Keratinocyte (primary cell): ENCODE data around the gene SPATS2. TPM values are rescaled to one million over a fixed set of nuclear protein-coding genes. Genes with fewer than 3 reads are reported as not detected.

Experiments used
- DNase-seq: peaks from one replicate; pipeline ENCODE4 v3.0.0-alpha.2; 2011; ENCODE audit warnings: low read depth, missing footprints, low spot score
- FAIRE-seq: peaks from 2 replicates; lab custom pipeline; 2011; peaks lifted over from hg19 to GRCh38; lab: Jason Lieb, UNC
- H2AFZ ChIP-seq: 2 replicates; pipeline ENCODE4 v1.6.0; 2012; ENCODE audit warnings: low read length, control low read depth, inconsistent platforms; ENCODE audit not compliant: control insufficient read depth
- H3K27ac ChIP-seq: 2 replicates; pipeline ENCODE4 v1.5.1; 2011; ENCODE audit warnings: low read length; ENCODE audit not compliant: control insufficient read depth, insufficient read depth
- H3K27me3 ChIP-seq: 3 replicates; pipeline ENCODE4 v1.6.0; 2011; ENCODE audit warnings: low read length; ENCODE audit not compliant: control insufficient read depth, insufficient read depth; ENCODE audit errors: extremely low read depth
- H3K36me3 ChIP-seq, 2 experiments: 2 replicates in 1 of 2; 3 replicates in 1 of 2; pipeline ENCODE4 v1.5.1; 2011; ENCODE audit warnings: low read length in 2 of 2, mild to moderate bottlenecking in 1 of 2; ENCODE audit not compliant: control insufficient read depth in 2 of 2, insufficient read depth in 2 of 2; ENCODE audit errors: extremely low read depth in 1 of 2
- H3K4me1 ChIP-seq: 3 replicates; pipeline ENCODE4 v1.5.1; 2011; ENCODE audit warnings: low read length; ENCODE audit not compliant: control insufficient read depth, insufficient read depth; ENCODE audit errors: extremely low read depth
- H3K4me2 ChIP-seq: 3 replicates; pipeline ENCODE4 v1.6.0; 2011; ENCODE audit warnings: low read depth, low read length; ENCODE audit not compliant: control insufficient read depth, insufficient read depth; ENCODE audit errors: extremely low read depth
- H3K4me3 ChIP-seq, 3 experiments: fragments of 200-600 bp in 1 of 3; sonication (generic) in 1 of 3; 2 replicates in 2 of 3; 3 replicates in 1 of 3; pipeline ENCODE4 v1.5.1; 2011 to 2016; ENCODE audit warnings: low read length in 3 of 3, mild to moderate bottlenecking in 3 of 3, control low read depth in 2 of 3, inconsistent platforms in 1 of 3, low read depth in 1 of 3, mixed read lengths in 1 of 3, mixed run types in 1 of 3, moderate library complexity in 1 of 3; ENCODE audit not compliant: control insufficient read depth in 2 of 3, insufficient read depth in 2 of 3; ENCODE audit errors: extremely low read depth in 1 of 3
- H3K79me2 ChIP-seq: 2 replicates; pipeline ENCODE4 v1.6.0; 2012; ENCODE audit warnings: low read length; ENCODE audit not compliant: control insufficient read depth, insufficient read depth
- H3K9ac ChIP-seq: 3 replicates; pipeline ENCODE4 v1.6.0; 2011; ENCODE audit warnings: low read length; ENCODE audit not compliant: control insufficient read depth, insufficient read depth; ENCODE audit errors: extremely low read depth
- H3K9me1 ChIP-seq: 3 replicates; pipeline ENCODE4 v1.6.0; 2011; ENCODE audit warnings: low read length; ENCODE audit not compliant: control insufficient read depth, insufficient read depth; ENCODE audit errors: extremely low read depth
- H3K9me3 ChIP-seq: 2 replicates; pipeline ENCODE4 v1.5.1; 2012; ENCODE audit warnings: low read depth, low read length; ENCODE audit not compliant: control insufficient read depth
- H4K20me1 ChIP-seq: 3 replicates; pipeline ENCODE4 v1.6.0; 2011; ENCODE audit warnings: low read length; ENCODE audit not compliant: control insufficient read depth, insufficient read depth; ENCODE audit errors: extremely low read depth
- CTCF ChIP-seq, 3 experiments: IDR thresholded peaks in 1 of 3; conservative IDR thresholded peaks in 1 of 3; optimal IDR thresholded peaks in 1 of 3; 2 replicates in 2 of 3; 3 replicates in 1 of 3; pipeline versions ENCODE3 to v1.5.1; 2011; ENCODE audit warnings: low read length in 3 of 3, mild to moderate bottlenecking in 3 of 3, moderate library complexity in 2 of 3, control low read depth in 1 of 3, inconsistent platforms in 1 of 3; ENCODE audit not compliant: insufficient read depth in 2 of 3; ENCODE audit errors: extremely low read depth in 1 of 3
- EZH2 ChIP-seq: IDR thresholded peaks from one replicate; pipeline ENCODE4 v1.6.1; 2012; ENCODE audit warnings: inconsistent platforms, mild to moderate bottlenecking, low read length, moderate library complexity
- dilution Hi-C: fragments of 300-500 bp; cut with MboI; formaldehyde crosslinking; loops from one replicate; pipeline ENCODE4 v1.7.0; 2020; ENCODE audit warnings: low sequenced_read_pairs; ENCODE audit not compliant: extremely low pct_ligation_motif_present
- polyA plus RNA-seq, 5 experiments: library from polyadenylated mRNA; depleted of rRNA in 3 of 5; stranded (reverse) in 3 of 5; stranded (forward) in 1 of 5; unstranded in 1 of 5; fragments of >200 nt; gene quantifications; 1 replicate in 1 of 5; 2 replicates in 3 of 5; 3 replicates in 1 of 5; pipeline versions ENCODE4 v1.2.1 to v1.2.3, GENCODE V29; 2011 to 2012; ENCODE audit warnings: missing spikeins in 2 of 5, low read depth in 1 of 5, low replicate concordance in 1 of 5

Gene SPATS2
- polyA plus RNA-seq, 1 donor (not counting 4 experiments of a cell fraction or from before 2014, with no cell fraction given): 47.9 TPM

GRCh38 chr12:49362077-49362476 lies 5.2 kb upstream of the SPATS2 start:
- TF ChIP-seq CTCF (optimal IDR thresholded peaks at IDR 0.05 in 1 of 3, IDR thresholded peaks at IDR 0.05 in 1 of 3, conservative IDR thresholded peaks at IDR 0.05 in 1 of 3; ENCODE audit: extremely low read depth in 1 of 3, insufficient read depth in 2 of 3, low read length in 3 of 3) (no peak), EZH2 (no peak)
- H3K79me2 ChIP-seq: peaks cover 5% of the 10 kb centered on the region
- H3K27ac ChIP-seq: no peak overlapping the region
- no peaks in the 10 kb centered on the region for H4K20me1 ChIP-seq
- no peaks in the 10 kb centered on the region for H3K9me3 ChIP-seq
- no peak overlapping the region for H2AFZ ChIP-seq
- H3K9ac ChIP-seq: no peak overlapping the region
- H3K27me3 ChIP-seq: no peaks in the 10 kb centered on the region
- dilution Hi-C loops: no loop called here
- no peak for FAIRE-seq
- H3K36me3 ChIP-seq: no peaks in the 10 kb centered on the region
- no peak for DNase-seq
- no peak overlapping the region for H3K4me2 ChIP-seq
- H3K4me1 ChIP-seq: peaks cover 32% of the 10 kb centered on the region
- H3K9me1 ChIP-seq: no peaks in the 10 kb centered on the region
- no peak overlapping the region for H3K4me3 ChIP-seq

- no peak overlapping the region for H3K9ac ChIP-seq
- H3K27me3 ChIP-seq: no peaks in the 10 kb centered on the region
- TF ChIP-seq CTCF (optimal IDR thresholded peaks at IDR 0.05 in 1 of 3, IDR thresholded peaks at IDR 0.05 in 1 of 3, conservative IDR thresholded peaks at IDR 0.05 in 1 of 3; ENCODE audit: extremely low read depth in 1 of 3, insufficient read depth in 2 of 3, low read length in 3 of 3) (no peak), EZH2 (no peak)
- peak overlapping the region in 1 of 3 experiments; percentile 12 for H3K4me3 ChIP-seq
- FAIRE-seq (peak; percentile 67), DNase-seq (no peak)
- no peaks in the 10 kb centered on the region for H3K36me3 ChIP-seq
- no peak overlapping the region for H2AFZ ChIP-seq
- peak overlapping the region; percentile 90 for H3K4me2 ChIP-seq
- H3K9me3 ChIP-seq: no peaks in the 10 kb centered on the region
- H3K27ac ChIP-seq: peak overlapping the region; percentile 91
- no peaks in the 10 kb centered on the region for H3K9me1 ChIP-seq
- peaks cover 30% of the 10 kb centered on the region for H3K79me2 ChIP-seq
- dilution Hi-C loops: no loop called here
- no peaks in the 10 kb centered on the region for H4K20me1 ChIP-seq
- H3K4me1 ChIP-seq: peaks cover 27% of the 10 kb centered on the region
Observed at GRCh38 chr12:49364989-49365388, 2.3 kb upstream of the SPATS2 start.
